ENCODE measurements around the gene GGACT.
A peak's percentile ranks its signal among the peaks of the same experiment; 100 is the strongest.

The GGACT gene

GRCh38 chr13:100517135-100517534, 71.5 kb downstream of the GGACT start:
- POLR2A ChIA-PET, result no interaction called here
- 98% methylated on average over 6 of the region's 9 CpGs for WGBS (ENCODE audit: insufficient coverage)
- H3K4me3 ChIP-seq (ENCODE audit: control insufficient read depth in 1 of 7, extremely low read depth in 1 of 7, insufficient read depth in 4 of 7, low read depth in 2 of 7, low read length in 6 of 7), result no peak overlapping the region

GRCh38 chr13:100515410-100515800, 73.2 kb downstream of the GGACT start:
- no peak overlapping the region for H3K27ac ChIP-seq (ENCODE audit: insufficient read depth in 1 of 2, low read depth in 1 of 2, low read length in 2 of 2, poor library complexity in 1 of 2, severe bottlenecking in 2 of 2)
- peaks cover 0 to 4% (median 2%) of the 10 kb centered on the region in 4 experiments for H3K4me1 ChIP-seq (ENCODE audit: control extremely low read depth in 1 of 4, control insufficient read depth in 4 of 4, insufficient read depth in 4 of 4, low read length in 3 of 4)
- POLR2A ChIA-PET, result no interaction called here
- peaks cover 0 to 3% (median 0%) of the 10 kb centered on the region in 5 experiments for H3K27me3 ChIP-seq (replicated peaks in 2 of 5; ENCODE audit: control insufficient read depth in 4 of 5, insufficient read depth in 5 of 5, low read length in 4 of 5)
- no peak for DNase-seq
- peaks cover 0 to 6% (median 0%) of the 10 kb centered on the region in 4 experiments for H3K36me3 ChIP-seq (ENCODE audit: control insufficient read depth in 4 of 4, insufficient read depth in 4 of 4, low read length in 3 of 4)
- no peak overlapping the region for H3K4me3 ChIP-seq (ENCODE audit: control insufficient read depth in 1 of 7, extremely low read depth in 1 of 7, insufficient read depth in 4 of 7, low read depth in 2 of 7, low read length in 6 of 7)
- CTCF ChIA-PET, result interaction anchor here (0.6 to 4.5 kb wide), 10 partner anchors 11 to 862 kb away, joined by 3 to 20 read pairs (median 4); no protein-coding TSS in a partner anchor
- no peaks in the 10 kb centered on the region for H3K9me3 ChIP-seq (ENCODE audit: control extremely low read depth in 1 of 5, control insufficient read depth in 4 of 5, insufficient read depth in 2 of 5, low read depth in 1 of 5, low read length in 4 of 5)
- WGBS (ENCODE audit: insufficient coverage), result 84% methylated on average over 19 of the region's 20 CpGs

More at GRCh38 chr13:100517135-100517534, 71.5 kb downstream of the GGACT start:
- Histone ChIP-seq H3K9me3 (ENCODE audit: control extremely low read depth in 1 of 5, control insufficient read depth in 4 of 5, insufficient read depth in 2 of 5, low read depth in 1 of 5, low read length in 4 of 5) (no peaks in the 10 kb centered on the region), H3K36me3 (ENCODE audit: control insufficient read depth in 4 of 4, insufficient read depth in 4 of 4, low read length in 3 of 4) (peaks cover 0 to 6% (median 0%) of the 10 kb centered on the region in 4 experiments), H3K27me3 (replicated peaks in 2 of 5; ENCODE audit: control insufficient read depth in 4 of 5, insufficient read depth in 5 of 5, low read length in 4 of 5) (peaks cover 0 to 5% (median 0%) of the 10 kb centered on the region in 5 experiments), H3K27ac (ENCODE audit: insufficient read depth in 1 of 2, low read depth in 1 of 2, low read length in 2 of 2, poor library complexity in 1 of 2, severe bottlenecking in 2 of 2) (no peak overlapping the region), H3K4me1 (ENCODE audit: control extremely low read depth in 1 of 4, control insufficient read depth in 4 of 4, insufficient read depth in 4 of 4, low read length in 3 of 4) (peaks cover 4 to 8% (median 6%) of the 10 kb centered on the region in 4 experiments)
- DNase-seq, result no peak
- CTCF ChIA-PET, result interaction anchor here (0.7 to 4.5 kb wide), 6 partner anchors 14 to 860 kb away, joined by 3 to 20 read pairs (median 3); no protein-coding TSS in a partner anchor

GRCh38 chr13:100514788-100515409, 73.7 kb downstream of the GGACT start:
- WGBS (ENCODE audit: insufficient coverage), result 0% methylated on average over 1 of the region's 5 CpGs
- no peak overlapping the region for H3K27ac ChIP-seq (ENCODE audit: insufficient read depth in 1 of 2, low read depth in 1 of 2, low read length in 2 of 2, poor library complexity in 1 of 2, severe bottlenecking in 2 of 2)
- peak; percentile 58 to 77 (median 71) for DNase-seq
- H3K27me3 ChIP-seq (replicated peaks in 2 of 5; ENCODE audit: control insufficient read depth in 4 of 5, insufficient read depth in 5 of 5, low read length in 4 of 5), result peaks cover 0 to 3% (median 0%) of the 10 kb centered on the region in 5 experiments
- H3K4me1 ChIP-seq (ENCODE audit: control extremely low read depth in 1 of 4, control insufficient read depth in 4 of 4, insufficient read depth in 4 of 4, low read length in 3 of 4), result peaks cover 0 to 4% (median 2%) of the 10 kb centered on the region in 4 experiments
- H3K36me3 ChIP-seq (ENCODE audit: control insufficient read depth in 4 of 4, insufficient read depth in 4 of 4, low read length in 3 of 4), result peaks cover 0 to 6% (median 0%) of the 10 kb centered on the region in 4 experiments
- no peak overlapping the region for H3K4me3 ChIP-seq (ENCODE audit: control insufficient read depth in 1 of 7, extremely low read depth in 1 of 7, insufficient read depth in 4 of 7, low read depth in 2 of 7, low read length in 6 of 7)
- POLR2A ChIA-PET, result no interaction called here
- CTCF ChIA-PET, result interaction anchor here (0.6 to 4.5 kb wide), 12 partner anchors 12 to 1245 kb away, joined by 3 to 20 read pairs (median 4); no protein-coding TSS in a partner anchor
- no peaks in the 10 kb centered on the region for H3K9me3 ChIP-seq (ENCODE audit: control extremely low read depth in 1 of 5, control insufficient read depth in 4 of 5, insufficient read depth in 2 of 5, low read depth in 1 of 5, low read length in 4 of 5)

GRCh38 chr13:100513987-100514670, 74.5 kb downstream of the GGACT start:
- no peaks in the 10 kb centered on the region for H3K9me3 ChIP-seq (ENCODE audit: control extremely low read depth in 1 of 5, control insufficient read depth in 4 of 5, insufficient read depth in 2 of 5, low read depth in 1 of 5, low read length in 4 of 5)
- no peaks in the 10 kb centered on the region for H3K27me3 ChIP-seq (replicated peaks in 2 of 5; ENCODE audit: control insufficient read depth in 4 of 5, insufficient read depth in 5 of 5, low read length in 4 of 5)
- peaks cover 0 to 6% (median 0%) of the 10 kb centered on the region in 4 experiments for H3K36me3 ChIP-seq (ENCODE audit: control insufficient read depth in 4 of 4, insufficient read depth in 4 of 4, low read length in 3 of 4)
- peaks cover 0 to 4% (median 2%) of the 10 kb centered on the region in 4 experiments for H3K4me1 ChIP-seq (ENCODE audit: control extremely low read depth in 1 of 4, control insufficient read depth in 4 of 4, insufficient read depth in 4 of 4, low read length in 3 of 4)
- 65% methylated on average over 4 of the region's 8 CpGs for WGBS (ENCODE audit: insufficient coverage)
- H3K4me3 ChIP-seq (ENCODE audit: control insufficient read depth in 1 of 7, extremely low read depth in 1 of 7, insufficient read depth in 4 of 7, low read depth in 2 of 7, low read length in 6 of 7), result no peak overlapping the region
- peak in 1 of 3 donors; percentile 10 for DNase-seq
- ChIA-PET POLR2A (no interaction called here), CTCF (interaction anchor here (0.7 to 4.5 kb wide), 11 partner anchors 17 to 1244 kb away, joined by 3 to 20 read pairs (median 3); no protein-coding TSS in a partner anchor)
- H3K27ac ChIP-seq (ENCODE audit: insufficient read depth in 1 of 2, low read depth in 1 of 2, low read length in 2 of 2, poor library complexity in 1 of 2, severe bottlenecking in 2 of 2), result no peak overlapping the region

- Histone ChIP-seq H3K9me3 (ENCODE audit: control extremely low read depth in 1 of 5, control insufficient read depth in 4 of 5, insufficient read depth in 2 of 5, low read depth in 1 of 5, low read length in 4 of 5) (no peaks in the 10 kb centered on the region), H3K4me3 (ENCODE audit: control insufficient read depth in 1 of 7, extremely low read depth in 1 of 7, insufficient read depth in 4 of 7, low read depth in 2 of 7, low read length in 6 of 7) (no peak overlapping the region), H3K27ac (ENCODE audit: insufficient read depth in 1 of 2, low read depth in 1 of 2, low read length in 2 of 2, poor library complexity in 1 of 2, severe bottlenecking in 2 of 2) (no peak overlapping the region), H3K27me3 (replicated peaks in 2 of 5; ENCODE audit: control insufficient read depth in 4 of 5, insufficient read depth in 5 of 5, low read length in 4 of 5) (no peaks in the 10 kb centered on the region), H3K4me1 (ENCODE audit: control extremely low read depth in 1 of 4, control insufficient read depth in 4 of 4, insufficient read depth in 4 of 4, low read length in 3 of 4) (peaks cover 0 to 4% (median 2%) of the 10 kb centered on the region in 4 experiments), H3K36me3 (ENCODE audit: control insufficient read depth in 4 of 4, insufficient read depth in 4 of 4, low read length in 3 of 4) (peaks cover 0 to 6% (median 0%) of the 10 kb centered on the region in 4 experiments)
- no peak for DNase-seq
- ChIA-PET CTCF (interaction anchor here (1.1 to 4.4 kb wide), 4 partner anchors 30 to 856 kb away, joined by 3 to 12 read pairs (median 4); no protein-coding TSS in a partner anchor), POLR2A (no interaction called here)
- WGBS (ENCODE audit: insufficient coverage), result 81% methylated on average over 2 of the region's 3 CpGs
Measured at GRCh38 chr13:100513171-100513570, 75.4 kb downstream of the GGACT start.

GRCh38 chr13:100512422-100512821, 76.2 kb downstream of the GGACT start:
- no peaks in the 10 kb centered on the region for H3K9me3 ChIP-seq (ENCODE audit: control extremely low read depth in 1 of 5, control insufficient read depth in 4 of 5, insufficient read depth in 2 of 5, low read depth in 1 of 5, low read length in 4 of 5)
- H3K27ac ChIP-seq (ENCODE audit: insufficient read depth in 1 of 2, low read depth in 1 of 2, low read length in 2 of 2, poor library complexity in 1 of 2, severe bottlenecking in 2 of 2), result no peak overlapping the region
- POLR2A ChIA-PET, result no interaction called here
- H3K27me3 ChIP-seq (replicated peaks in 2 of 5; ENCODE audit: control insufficient read depth in 4 of 5, insufficient read depth in 5 of 5, low read length in 4 of 5), result no peaks in the 10 kb centered on the region
- WGBS (ENCODE audit: insufficient coverage), result 96% methylated on average over 7 of the region's 9 CpGs
- no peak for DNase-seq
- no peak overlapping the region for H3K4me3 ChIP-seq (ENCODE audit: control insufficient read depth in 1 of 7, extremely low read depth in 1 of 7, insufficient read depth in 4 of 7, low read depth in 2 of 7, low read length in 6 of 7)
- CTCF ChIA-PET, result interaction anchor here (1.0 to 1.1 kb wide), 2 partner anchors 11 to 31 kb away, joined by 3 to 4 read pairs; no protein-coding TSS in a partner anchor
- peaks cover 0 to under 1% (median 0%) of the 10 kb centered on the region in 4 experiments for H3K4me1 ChIP-seq (ENCODE audit: control extremely low read depth in 1 of 4, control insufficient read depth in 4 of 4, insufficient read depth in 4 of 4, low read length in 3 of 4)
- H3K36me3 ChIP-seq (ENCODE audit: control insufficient read depth in 4 of 4, insufficient read depth in 4 of 4, low read length in 3 of 4), result peaks cover 0 to 6% (median 0%) of the 10 kb centered on the region in 4 experiments
